Measurements from ENCODE around the gene STK11IP. TPM values are rescaled to one million over a fixed set of nuclear protein-coding genes. Genes with fewer than 3 reads are reported as not detected.

Gene STK11IP
- total and polyA plus RNA-seq, 2 of the 4 experiments (the other 2 are of a cell fraction) = 14.5 to 19.7 TPM

- CTCF ChIA-PET = no interaction called here
- WGBS, 2 experiments (ENCODE audit: extremely low coverage in 2 of 2, insufficient read length in 1 of 2) = no CpG with 5 or more reads among the region's 4 CpGs
- in situ Hi-C loops (cut with MboI; ENCODE audit: low sequenced_read_pairs) = loop anchor here (5.0 kb wide), 1 partner anchor 38 kb away; no protein-coding TSS in a partner anchor
These were observed 51.3 kb downstream of the STK11IP start for GRCh38 chr2:219648963-219649362.

More at GRCh38 chr2:219648963-219649362, 51.3 kb downstream of the STK11IP start:
- no peak for DNase-seq
- Histone ChIP-seq H2BK20ac (ENCODE audit: low read depth, low read length) (no peak overlapping the region), H2BK5ac (ENCODE audit: low read depth, low read length, poor library complexity, severe bottlenecking) (no peak overlapping the region), H3K14ac (replicated peaks; ENCODE audit: low read depth, low read length) (no peak overlapping the region), H3K9me1 (ENCODE audit: insufficient read depth, low read length) (peaks cover 11% of the 10 kb centered on the region), H3K4me1 (ENCODE audit: control insufficient read depth, insufficient read depth, low read length) (peaks cover 12% of the 10 kb centered on the region), H4K8ac (ENCODE audit: low read depth in 2 of 2, low read length in 2 of 2) (no peak overlapping the region), H3K27me3 (ENCODE audit: control insufficient read depth, insufficient read depth, low read length) (peaks cover 23% of the 10 kb centered on the region), H4K5ac (ENCODE audit: low read depth, low read length) (no peak overlapping the region), H2BK120ac (ENCODE audit: low read depth, low read length) (no peak overlapping the region), H3K4me2 (ENCODE audit: low read depth, low read length) (no peak overlapping the region), H4K20me1 (ENCODE audit: insufficient read depth, low read length) (no peaks in the 10 kb centered on the region), H3K18ac (ENCODE audit: low read depth, low read length) (no peak overlapping the region), H4K91ac (ENCODE audit: insufficient read depth, low read depth, low read length) (no peak overlapping the region), H3K27ac (ENCODE audit: insufficient read depth, low read length) (no peak overlapping the region), H2BK15ac (ENCODE audit: low read depth, low read length) (no peak overlapping the region), H2AK9ac (replicated peaks; ENCODE audit: low read depth, low read length, poor library complexity) (no peak overlapping the region), H3K9me3 (ENCODE audit: control insufficient read depth, insufficient read depth, low read length) (peaks cover 3% of the 10 kb centered on the region), H3K23ac (ENCODE audit: low read depth, low read length) (no peak overlapping the region), H3K36me3 (ENCODE audit: control insufficient read depth, insufficient read depth, low read length) (no peaks in the 10 kb centered on the region), H3K4ac (ENCODE audit: low read depth, low read length) (no peak overlapping the region), H3K56ac (ENCODE audit: extremely low read depth, insufficient read depth, low read length) (no peak overlapping the region), H3K4me3 (ENCODE audit: insufficient read depth, low read depth, low read length) (no peak overlapping the region), H3K79me1 (ENCODE audit: low read depth in 1 of 2, low read length in 2 of 2) (no peaks in the 10 kb centered on the region), H2AFZ (replicated peaks; ENCODE audit: low read length, poor library complexity) (no peak overlapping the region), H2AK5ac (ENCODE audit: low read depth, low read length) (no peak overlapping the region), H3K9ac (ENCODE audit: low read depth, low read length) (no peak overlapping the region)
- no peak for ATAC-seq (ENCODE audit: low read depth)
- no TSS peak for BruUV-seq (replicated peaks)
- TF ChIP-seq CHD1 (IDR thresholded peaks at IDR 0.05; ENCODE audit: low read depth, low read length) = no peak
- no peak for TF ChIP-seq CEBPB (IDR thresholded peaks at IDR 0.05; ENCODE audit: low read depth, low read length)
- no peak for TF ChIP-seq RCOR1 (IDR thresholded peaks at IDR 0.05; ENCODE audit: insufficient replicate concordance, low read length)
- TF ChIP-seq BHLHE40 (IDR thresholded peaks at IDR 0.05; ENCODE audit: low read depth, low read length) = no peak
- POLR2A ChIA-PET (ENCODE audit: unreplicated experiment) = no interaction called here
- dilution Hi-C loops (cut with HindIII; ENCODE audit: low sequenced_read_pairs, unreplicated experiment) (no loop called here), intact Hi-C loops (cut with micrococcal nuclease) (no loop called here)

Data from IMR-90 (cell line).